Astrocyte (in vitro differentiated cells and primary cell): ENCODE data around the gene CD99L2.

Source experiments
- EZH2 ChIP-seq: IDR thresholded peaks from 2 replicates; pipeline ENCODE4 v1.6.1; 2012; ENCODE audit warnings: mild to moderate bottlenecking, low read length, inconsistent platforms; ENCODE audit not compliant: insufficient read depth
- TF ChIP-seq, protein P1 (sequence below): IDR thresholded peaks from 2 replicates; pipeline ENCODE4 v1.5.1; 2011; ENCODE audit warnings: low read depth, mild to moderate bottlenecking, inconsistent platforms, low read length, moderate library complexity; ENCODE audit not compliant: insufficient read depth

DNA sequence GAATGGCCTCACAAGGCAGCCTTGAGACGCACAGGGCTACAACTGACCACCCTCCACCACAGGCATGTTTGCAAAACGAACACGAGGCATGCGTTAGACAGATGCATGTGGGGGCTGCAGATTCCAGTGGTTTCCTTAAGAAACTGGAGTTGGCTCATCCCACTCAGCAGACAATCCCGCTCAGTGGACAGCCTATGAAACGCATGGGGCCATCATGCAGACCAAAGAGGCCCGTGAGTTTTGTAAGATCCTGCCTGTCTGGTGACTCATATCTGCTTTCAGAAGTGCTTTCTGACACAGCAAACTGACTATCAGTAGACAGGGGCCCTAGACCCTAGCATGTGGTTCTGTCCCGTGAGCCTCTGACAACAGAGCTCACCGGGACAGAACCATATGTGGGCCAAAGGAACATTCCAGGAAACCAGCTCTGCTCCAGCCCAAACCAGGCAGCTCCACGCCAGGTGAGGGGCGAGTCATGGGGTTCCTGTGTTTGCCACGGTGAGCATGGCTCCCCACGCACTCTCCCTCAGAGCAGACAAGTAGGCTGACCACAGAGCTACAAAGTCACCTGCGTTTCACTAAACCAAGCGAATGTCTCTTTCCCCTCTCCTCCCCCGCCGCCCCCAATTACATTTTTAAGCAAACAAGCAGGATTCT, 130.9 kb downstream of the CD99L2 start:
- TF ChIP-seq, protein P1, sequence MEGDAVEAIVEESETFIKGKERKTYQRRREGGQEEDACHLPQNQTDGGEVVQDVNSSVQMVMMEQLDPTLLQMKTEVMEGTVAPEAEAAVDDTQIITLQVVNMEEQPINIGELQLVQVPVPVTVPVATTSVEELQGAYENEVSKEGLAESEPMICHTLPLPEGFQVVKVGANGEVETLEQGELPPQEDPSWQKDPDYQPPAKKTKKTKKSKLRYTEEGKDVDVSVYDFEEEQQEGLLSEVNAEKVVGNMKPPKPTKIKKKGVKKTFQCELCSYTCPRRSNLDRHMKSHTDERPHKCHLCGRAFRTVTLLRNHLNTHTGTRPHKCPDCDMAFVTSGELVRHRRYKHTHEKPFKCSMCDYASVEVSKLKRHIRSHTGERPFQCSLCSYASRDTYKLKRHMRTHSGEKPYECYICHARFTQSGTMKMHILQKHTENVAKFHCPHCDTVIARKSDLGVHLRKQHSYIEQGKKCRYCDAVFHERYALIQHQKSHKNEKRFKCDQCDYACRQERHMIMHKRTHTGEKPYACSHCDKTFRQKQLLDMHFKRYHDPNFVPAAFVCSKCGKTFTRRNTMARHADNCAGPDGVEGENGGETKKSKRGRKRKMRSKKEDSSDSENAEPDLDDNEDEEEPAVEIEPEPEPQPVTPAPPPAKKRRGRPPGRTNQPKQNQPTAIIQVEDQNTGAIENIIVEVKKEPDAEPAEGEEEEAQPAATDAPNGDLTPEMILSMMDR = no peak
- TF ChIP-seq EZH2 = no peak
